HuH-7.5 (cell line): ENCODE data around the gene RCOR1.

ENCODE experiments used
- DNase-seq: peaks from one replicate; pipeline ENCODE4 v3.0.0; 2011; ENCODE audit warnings: low spot score

RCOR1 gene

GRCh38 chr14:102726191-102726949 lies 133.9 kb downstream of the RCOR1 start:
- DNase-seq, result peak; percentile 18

- DNase-seq, result no peak
Observed at GRCh38 chr14:102727336-102728095, 135.1 kb downstream of the RCOR1 start.

- DNase-seq, result no peak
Observed at GRCh38 chr14:102728501-102728900, 136.1 kb downstream of the RCOR1 start.

- DNase-seq, result no peak
Observed at GRCh38 chr14:102729268-102729667, 136.8 kb downstream of the RCOR1 start.

DNA sequence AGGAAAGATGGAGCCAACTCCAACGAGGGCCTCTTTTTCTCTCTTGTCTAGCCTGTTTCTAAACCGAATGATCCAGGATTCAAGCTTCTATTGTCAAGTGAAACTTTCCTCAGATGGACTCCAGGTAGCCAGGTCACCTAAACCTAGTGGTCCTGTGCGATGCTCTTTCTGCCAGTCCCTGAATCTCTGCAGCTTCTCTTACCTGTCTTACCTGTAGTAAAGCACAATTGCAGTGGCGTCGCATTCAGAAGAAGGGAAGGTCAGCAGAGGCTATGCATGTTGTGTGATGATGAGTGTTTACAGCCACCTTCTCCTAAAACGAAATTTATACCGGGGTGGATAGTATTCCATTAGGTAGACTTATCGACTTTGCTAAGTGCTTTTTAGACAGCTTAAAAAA lies 137.4 kb downstream of the RCOR1 start:
- DNase-seq, result no peak

- no peak for DNase-seq
Observed at GRCh38 chr14:102731101-102731870, 138.8 kb downstream of the RCOR1 start.

DNA sequence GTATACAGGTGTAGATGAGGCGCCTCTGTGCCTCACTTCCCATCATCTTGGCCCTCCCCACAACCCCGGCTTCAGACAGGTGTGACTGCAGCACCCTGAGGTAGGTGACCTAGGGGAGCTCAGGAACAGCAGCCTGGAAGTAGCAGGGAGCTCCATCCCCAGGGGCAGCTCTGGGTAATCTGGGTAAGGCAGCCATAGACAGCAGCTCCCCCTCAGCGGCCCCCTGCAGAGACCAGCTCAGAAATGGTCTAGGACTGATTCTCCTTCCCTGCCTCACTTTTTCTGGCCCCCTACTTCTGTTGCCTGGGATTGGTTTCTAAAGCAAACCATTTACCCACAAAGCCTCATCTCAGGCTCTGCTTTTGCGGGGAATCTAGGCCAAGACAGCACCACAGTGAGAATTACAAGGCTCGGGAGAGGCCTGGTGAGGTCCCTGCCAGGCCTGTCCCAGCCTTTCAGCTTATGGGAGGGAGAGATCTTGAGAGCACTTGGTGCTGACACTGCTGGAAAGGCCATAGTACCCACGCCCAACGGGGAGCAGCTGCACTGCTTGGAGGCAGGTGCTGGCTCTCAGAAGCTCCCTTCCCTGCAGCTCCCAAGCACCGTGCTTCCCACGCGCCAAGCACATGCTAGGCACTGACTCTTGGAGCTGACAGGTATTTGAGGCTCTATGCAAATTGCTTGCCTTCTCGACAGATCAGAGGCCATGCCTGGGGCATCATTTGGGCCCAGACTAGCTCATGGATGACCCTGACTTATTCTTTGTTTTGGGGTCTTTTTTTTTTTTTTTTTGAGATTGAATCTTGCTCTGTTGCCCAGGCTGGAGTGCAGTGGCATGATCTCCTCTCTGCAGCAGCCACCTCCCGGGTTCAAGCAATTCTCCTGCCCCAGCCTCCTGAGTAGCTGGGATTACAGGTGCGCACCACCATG lies 139.7 kb downstream of the RCOR1 start:
- DNase-seq, result no peak

GRCh38 chr14:102732924-102733323 lies 140.5 kb downstream of the RCOR1 start:
- no peak for DNase-seq

- DNase-seq, result no peak
Observed at GRCh38 chr14:102733326-102733725, 140.9 kb downstream of the RCOR1 start.

GRCh38 chr14:102734436-102734835 lies 142.0 kb downstream of the RCOR1 start:
- no peak for DNase-seq

- no peak for DNase-seq
Observed at GRCh38 chr14:102736956-102737355, 144.5 kb downstream of the RCOR1 start.

GRCh38 chr14:102737402-102738372 lies 145.2 kb downstream of the RCOR1 start:
- no peak for DNase-seq

DNA sequence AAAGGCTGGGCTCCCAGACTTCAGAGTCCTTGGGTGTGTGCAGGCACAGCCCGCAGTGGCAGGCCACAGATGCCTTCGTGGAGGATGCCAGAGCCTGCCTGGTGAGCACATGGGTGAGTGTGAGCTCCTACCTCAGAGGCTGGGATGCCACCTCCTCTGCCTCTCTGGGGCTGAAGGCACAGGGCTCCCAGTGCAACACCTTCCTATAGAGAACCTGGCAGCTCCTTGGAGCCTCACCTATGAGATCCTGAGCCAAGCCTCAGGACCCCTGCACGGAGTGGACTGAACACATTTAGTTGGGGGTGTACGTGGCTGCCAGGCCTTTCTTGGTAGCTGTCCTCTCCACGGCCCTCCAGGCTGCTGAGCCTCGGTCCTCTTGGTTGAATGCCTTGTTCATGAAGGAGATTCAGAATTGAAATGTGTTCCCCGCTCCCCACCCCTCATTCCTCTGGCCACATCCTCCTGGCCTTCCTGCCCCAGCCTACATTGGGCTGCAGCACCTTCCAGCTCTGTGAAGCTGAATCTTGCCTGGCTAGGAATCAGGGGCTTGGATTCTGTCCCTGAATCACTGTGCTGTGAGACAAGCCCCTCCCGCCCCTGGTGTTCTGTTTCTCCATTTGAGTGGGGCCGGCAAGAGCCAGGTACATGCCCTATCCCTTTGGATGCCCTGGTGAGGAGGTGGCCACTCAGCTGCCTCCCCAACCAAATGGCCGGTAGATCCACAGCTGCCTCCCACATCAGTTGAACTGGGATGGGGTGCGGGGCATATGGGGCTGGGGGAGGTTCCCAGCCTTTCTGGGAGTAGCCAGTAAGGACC lies 146.1 kb downstream of the RCOR1 start:
- DNase-seq, result no peak

- no peak for DNase-seq
Observed at GRCh38 chr14:102739190-102739469, 146.7 kb downstream of the RCOR1 start.

GRCh38 chr14:102746634-102747438 lies 154.4 kb downstream of the RCOR1 start:
- no peak for DNase-seq

DNA sequence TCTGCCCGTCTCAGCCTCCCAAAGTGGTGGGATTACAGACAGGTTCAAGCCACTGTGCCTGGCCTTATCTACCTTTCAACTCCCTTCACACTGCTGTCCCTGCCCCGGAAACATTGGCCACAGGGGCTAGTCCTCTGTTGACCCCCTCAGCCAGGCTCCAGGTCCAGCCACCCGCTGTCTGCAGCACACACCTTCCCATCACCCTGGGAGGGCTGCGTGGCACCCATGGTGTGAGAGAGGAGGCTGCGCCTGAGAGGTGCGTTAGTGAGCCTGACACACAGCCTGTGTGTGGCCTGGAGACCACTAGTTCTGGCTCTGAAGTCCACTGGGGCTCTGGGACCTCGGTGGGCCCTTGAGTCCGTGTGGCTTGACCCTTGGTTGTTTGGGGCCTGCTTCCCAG lies 156.4 kb downstream of the RCOR1 start:
- no peak for DNase-seq

- DNase-seq, result no peak
Observed at GRCh38 chr14:102749393-102750305, 157.2 kb downstream of the RCOR1 start.

DNA sequence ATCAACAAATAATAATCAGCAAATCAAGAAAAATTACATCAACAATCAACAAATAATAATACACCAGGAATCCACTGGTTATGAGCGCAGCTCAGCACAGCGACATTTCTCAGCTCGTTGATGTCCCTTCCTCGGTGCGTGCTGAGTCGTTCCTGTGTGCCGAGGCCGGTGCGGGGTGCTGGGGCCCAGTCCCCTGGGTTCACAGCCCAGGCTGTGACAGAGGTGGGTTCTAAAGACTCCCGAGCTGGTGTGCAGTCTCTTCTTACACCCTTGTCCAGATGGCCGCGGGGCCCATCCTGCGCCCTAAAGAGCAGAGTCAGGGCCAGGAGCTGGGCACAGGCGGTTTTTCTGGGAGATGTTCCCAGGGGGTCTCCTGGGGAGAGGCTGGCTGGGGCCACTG lies 157.9 kb downstream of the RCOR1 start:
- no peak for DNase-seq
